PC-9 (cell line): ENCODE results near the gene TMEM237.

Experiments used
- EZH2 ChIP-seq: fragments of 200-600 bp; sonication (generic); IDR thresholded peaks from 2 replicates; pipeline ENCODE4 v1.8.0; 2017; ENCODE audit warnings: antibody characterized with exemption, low read depth
- TF ChIP-seq, protein P1 (sequence below): fragments of 200-600 bp; sonication (generic); conservative IDR thresholded peaks from 2 replicates; pipeline ENCODE4 v1.6.1; 2017; ENCODE audit warnings: mixed run types, antibody characterized with exemption, mild to moderate bottlenecking, moderate library complexity

- TF ChIP-seq, protein P1, sequence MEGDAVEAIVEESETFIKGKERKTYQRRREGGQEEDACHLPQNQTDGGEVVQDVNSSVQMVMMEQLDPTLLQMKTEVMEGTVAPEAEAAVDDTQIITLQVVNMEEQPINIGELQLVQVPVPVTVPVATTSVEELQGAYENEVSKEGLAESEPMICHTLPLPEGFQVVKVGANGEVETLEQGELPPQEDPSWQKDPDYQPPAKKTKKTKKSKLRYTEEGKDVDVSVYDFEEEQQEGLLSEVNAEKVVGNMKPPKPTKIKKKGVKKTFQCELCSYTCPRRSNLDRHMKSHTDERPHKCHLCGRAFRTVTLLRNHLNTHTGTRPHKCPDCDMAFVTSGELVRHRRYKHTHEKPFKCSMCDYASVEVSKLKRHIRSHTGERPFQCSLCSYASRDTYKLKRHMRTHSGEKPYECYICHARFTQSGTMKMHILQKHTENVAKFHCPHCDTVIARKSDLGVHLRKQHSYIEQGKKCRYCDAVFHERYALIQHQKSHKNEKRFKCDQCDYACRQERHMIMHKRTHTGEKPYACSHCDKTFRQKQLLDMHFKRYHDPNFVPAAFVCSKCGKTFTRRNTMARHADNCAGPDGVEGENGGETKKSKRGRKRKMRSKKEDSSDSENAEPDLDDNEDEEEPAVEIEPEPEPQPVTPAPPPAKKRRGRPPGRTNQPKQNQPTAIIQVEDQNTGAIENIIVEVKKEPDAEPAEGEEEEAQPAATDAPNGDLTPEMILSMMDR = no peak
- TF ChIP-seq EZH2 = no peak
Measured at GRCh38 chr2:201621293-201621999, 21.9 kb downstream of the TMEM237 start.
